Stimulated activated naive CD4-positive, alpha-beta T cell (primary cell): ENCODE data around the gene DPP10.

Experiments used
- DNase-seq, 6 experiments: peaks; one replicate each; lab custom pipeline; 2025; lab: John Stamatoyannopoulos, UW

DPP10 gene

DNA sequence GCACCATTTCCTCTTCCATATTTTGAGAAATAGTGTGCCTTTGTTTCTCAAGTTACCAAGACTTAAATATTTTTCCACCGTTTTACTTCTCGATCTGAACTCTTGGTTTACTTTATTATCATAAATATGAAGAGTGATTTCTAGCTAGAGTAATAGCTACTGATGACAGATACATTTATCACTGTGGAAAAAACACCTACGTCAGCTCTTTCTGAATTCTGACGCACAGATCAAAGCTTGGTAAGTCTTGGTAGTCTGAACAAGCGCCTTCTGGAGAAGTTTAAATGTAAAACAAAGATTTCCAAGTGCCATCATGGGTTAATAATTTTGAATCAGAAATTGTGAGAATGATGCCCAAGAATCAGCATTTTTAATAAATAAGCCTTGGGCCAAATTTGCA is 367.7 kb downstream of the DPP10 start:
- no peak for DNase-seq

DNA sequence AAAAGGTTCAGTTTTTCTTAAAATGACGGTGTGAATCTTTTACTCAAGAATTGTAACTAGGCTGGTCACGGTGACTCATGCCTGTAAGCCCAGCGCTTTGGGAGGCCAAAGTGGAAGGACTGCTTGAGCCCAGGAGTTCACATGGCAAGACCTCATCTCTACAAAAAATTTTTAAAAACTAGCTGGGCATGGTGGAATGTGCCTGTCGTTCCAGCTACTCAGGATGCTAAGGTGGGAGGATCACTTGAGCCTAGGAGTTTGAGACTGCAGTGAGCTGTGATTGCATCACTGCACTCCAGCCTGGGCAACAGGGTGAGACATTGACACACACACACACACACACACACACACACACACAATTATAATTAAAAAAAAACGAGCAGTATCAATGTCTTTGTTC is 369.8 kb downstream of the DPP10 start:
- no peak for DNase-seq

DNA sequence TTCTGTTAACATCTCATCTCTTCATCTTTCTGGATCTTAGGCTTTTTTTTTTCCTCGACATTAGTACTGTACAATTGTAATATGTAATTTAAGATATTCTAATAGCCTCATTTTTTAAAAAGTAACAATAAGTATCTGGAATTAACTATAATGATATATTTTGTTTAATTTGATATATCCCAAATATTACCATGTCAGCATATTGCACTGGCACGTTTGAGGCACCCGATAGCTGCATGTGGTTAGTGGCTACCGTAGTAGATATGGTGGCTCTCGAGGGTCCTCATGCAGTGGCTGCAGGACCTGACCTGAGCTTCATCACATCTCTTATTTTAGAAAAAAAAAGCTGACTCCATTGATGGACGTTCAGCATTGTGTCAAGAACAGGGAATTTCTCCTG is 371.9 kb downstream of the DPP10 start:
- no peak for DNase-seq

GRCh38 chr2:114821055-114821454 is 378.6 kb downstream of the DPP10 start:
- no peak for DNase-seq

GRCh38 chr2:114843963-114844362 is 401.5 kb downstream of the DPP10 start:
- no peak for DNase-seq

GRCh38 chr2:114857196-114857595 is 414.8 kb downstream of the DPP10 start:
- DNase-seq, result no peak

DNA sequence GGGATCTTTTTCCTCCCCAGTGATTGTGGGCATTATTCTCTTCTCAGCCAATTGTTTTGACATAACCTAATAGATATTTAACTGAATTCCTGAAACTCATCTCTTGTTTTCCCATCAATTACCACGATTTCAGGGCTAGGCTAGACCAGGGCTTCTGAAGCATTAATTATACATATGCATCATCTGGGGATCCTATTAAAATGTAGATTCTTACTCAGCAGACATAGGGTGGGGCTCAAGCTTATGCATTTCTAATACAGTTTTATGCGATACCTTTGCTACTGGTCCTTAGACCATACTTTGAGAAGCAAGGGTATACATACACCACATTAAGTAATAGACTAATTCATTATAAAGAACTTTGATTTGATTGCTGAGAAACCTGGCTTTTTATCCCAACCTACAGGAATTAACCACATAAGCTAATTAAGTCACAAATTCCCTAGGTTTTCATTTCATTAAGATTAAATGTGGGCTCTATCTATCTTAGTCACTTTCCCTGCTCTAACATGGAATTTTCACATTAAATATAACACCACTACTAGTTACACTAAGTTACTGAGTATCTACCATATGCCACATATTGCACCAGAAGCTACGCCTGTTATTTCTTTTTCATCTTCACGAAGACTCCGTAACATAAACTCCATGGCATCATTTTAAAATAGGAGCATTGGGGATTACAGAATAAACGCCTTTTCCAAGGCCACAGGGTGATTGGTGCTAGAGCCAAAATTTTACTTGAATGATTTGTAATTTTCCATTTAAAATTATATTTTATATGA is 417.5 kb downstream of the DPP10 start:
- no peak for DNase-seq

DNA sequence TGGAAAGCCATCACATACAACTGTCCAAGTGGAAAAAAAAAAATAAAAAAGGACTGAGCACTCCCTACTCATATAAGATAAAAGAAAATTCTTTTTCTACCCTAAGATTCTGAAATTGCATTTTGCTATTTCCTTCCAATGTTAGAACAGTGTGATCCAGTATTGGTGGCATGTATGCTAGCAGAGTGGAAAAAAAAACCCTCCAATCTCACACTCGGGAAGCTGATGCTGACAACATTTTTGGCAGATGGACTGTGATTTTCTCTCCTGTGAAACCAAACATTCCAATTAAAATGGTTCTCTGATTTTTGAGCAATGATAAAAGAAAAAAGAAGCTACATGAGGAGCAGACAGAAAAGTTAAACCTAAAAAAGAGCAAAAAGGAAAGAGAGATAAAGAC is 419.8 kb downstream of the DPP10 start:
- DNase-seq, result no peak

- DNase-seq, result no peak
These were observed 422.5 kb downstream of the DPP10 start for GRCh38 chr2:114864901-114865300.

DNA sequence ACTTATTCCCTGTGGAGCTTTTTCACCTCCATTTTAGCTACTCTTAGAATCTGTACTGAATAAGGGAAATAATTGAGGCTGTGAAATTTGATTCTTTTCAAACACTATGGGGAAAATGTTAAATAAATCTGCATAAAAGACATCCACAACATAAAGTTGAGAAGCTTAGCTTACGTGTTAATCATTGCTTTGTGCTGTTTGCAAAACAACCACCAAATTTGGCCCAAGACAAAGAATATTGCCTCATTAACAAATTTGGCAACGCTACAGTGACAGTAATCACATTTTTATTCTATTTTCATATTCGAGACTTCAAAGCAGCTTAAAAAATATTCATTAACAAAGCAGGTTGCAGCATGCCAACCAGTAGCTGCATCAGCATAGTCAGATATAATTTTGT is 437.6 kb downstream of the DPP10 start:
- no peak for DNase-seq

DNA sequence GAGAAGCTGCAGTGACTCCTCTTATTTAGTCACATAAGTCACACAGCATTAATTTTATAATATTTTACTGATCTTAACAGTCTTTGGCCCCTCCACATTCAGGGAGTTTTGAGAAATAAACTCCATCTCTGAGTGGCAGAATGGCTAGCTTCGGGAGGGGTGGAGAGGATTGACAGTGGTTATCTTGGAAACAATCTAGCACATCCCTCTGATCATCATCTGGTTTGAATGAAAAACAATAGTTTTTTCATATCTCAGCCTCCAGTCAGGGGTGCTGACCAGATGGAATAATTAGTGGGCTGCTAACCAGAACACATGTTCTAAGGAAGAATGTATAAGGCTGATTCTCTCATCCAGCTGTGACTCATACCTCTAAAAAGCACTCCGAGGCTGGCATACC is 477.5 kb downstream of the DPP10 start:
- DNase-seq, result no peak

DNA sequence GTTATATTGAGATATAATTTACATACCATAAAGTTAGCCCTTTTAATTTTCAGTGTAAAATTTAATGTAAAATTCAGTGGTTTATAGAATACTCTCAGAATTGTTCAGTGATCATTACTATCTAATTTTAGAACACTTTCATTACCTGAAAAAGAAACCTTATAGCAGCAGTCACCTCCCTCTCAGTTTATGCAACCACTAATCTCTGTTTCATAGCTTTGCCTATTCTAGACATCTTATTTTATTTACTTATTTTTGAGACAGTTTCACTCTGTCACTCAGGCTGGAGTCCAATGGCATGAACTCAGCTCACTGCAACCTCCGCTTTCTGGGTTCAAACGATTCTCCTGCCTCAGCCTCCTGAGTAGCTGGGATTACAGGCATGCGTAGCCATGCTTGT is 479.6 kb downstream of the DPP10 start:
- DNase-seq, result no peak

- no peak for DNase-seq
These were observed 483.1 kb downstream of the DPP10 start for GRCh38 chr2:114925296-114926255.

DNA sequence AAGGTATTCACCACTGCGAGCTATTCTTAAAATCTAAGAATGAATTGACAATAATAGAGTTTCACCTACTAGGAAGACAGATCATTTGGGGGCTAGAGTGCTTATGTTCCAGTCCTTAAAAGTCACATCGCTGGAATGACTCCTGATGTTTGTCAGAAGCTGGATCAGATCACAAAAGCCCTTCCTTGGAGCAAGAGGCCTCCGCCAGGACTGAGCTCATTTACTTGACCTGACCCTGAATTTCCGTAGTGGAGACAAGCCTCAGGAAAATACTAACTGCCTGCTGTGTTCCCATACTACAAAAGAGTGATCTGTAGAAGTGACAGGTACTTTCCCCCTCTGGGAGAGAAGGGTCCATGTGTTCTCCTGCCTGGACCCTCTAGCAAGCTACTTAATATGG is 483.9 kb downstream of the DPP10 start:
- no peak for DNase-seq

- no peak for DNase-seq
These were observed 486.8 kb downstream of the DPP10 start for GRCh38 chr2:114929225-114929624.

- DNase-seq, result no peak
These were observed 491.3 kb downstream of the DPP10 start for GRCh38 chr2:114933671-114934241.

- no peak for DNase-seq
These were observed 492.6 kb downstream of the DPP10 start for GRCh38 chr2:114935031-114935430.

GRCh38 chr2:114937366-114937930 is 495.0 kb downstream of the DPP10 start:
- DNase-seq, result no peak

GRCh38 chr2:114940785-114941458 is 498.5 kb downstream of the DPP10 start:
- no peak for DNase-seq

DNA sequence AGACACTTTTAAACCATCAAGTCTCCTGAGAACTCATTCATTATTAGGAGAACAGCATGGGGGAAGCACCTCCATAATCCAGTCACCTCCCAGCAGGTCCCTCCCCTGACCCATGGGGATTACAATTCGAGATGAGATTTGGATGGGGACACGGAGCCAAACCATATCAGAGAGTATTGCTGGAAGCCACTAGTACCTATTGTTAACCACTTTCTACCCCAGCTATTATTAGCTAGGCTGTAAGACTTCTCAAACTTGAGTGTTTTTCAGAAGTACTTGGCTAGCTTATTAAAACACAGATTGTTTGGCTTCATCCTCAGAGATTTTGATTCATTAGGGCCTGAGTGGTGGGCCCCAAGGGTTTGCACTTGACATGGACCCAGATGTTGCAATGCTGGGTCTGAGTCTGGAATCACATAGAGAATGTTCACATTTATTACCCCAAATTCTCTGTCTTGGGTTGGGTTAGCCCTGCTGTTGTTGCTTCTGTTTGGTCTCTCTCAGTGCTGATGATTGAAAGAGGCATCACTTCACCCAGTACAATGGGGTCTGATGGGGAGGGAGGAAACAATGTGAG is 506.9 kb downstream of the DPP10 start:
- DNase-seq, result no peak

GRCh38 chr2:114960389-114960788 is 517.9 kb downstream of the DPP10 start:
- no peak for DNase-seq

GRCh38 chr2:114962532-114962931 is 520.1 kb downstream of the DPP10 start:
- DNase-seq, result no peak
